CD4-positive, CD25-positive, alpha-beta regulatory T cell (primary cell): ENCODE measurements around the gene DAD1. TPM values are rescaled to one million over a fixed set of nuclear protein-coding genes. Genes with fewer than 3 reads are reported as not detected.

Experiments used
- ATAC-seq, 2 donors: fragments of 150-1000 bp; cut with Tn5 transposase; one replicate each; pipeline ENCODE4 v1.10.0; 2021; ENCODE audit warnings: low read depth in 2 of 2, moderate number of reproducible peaks in 2 of 2, moderate library complexity in 1 of 2
- DNase-seq, 3 donors: peaks; one replicate each; pipeline versions ENCODE4 v3.0.0 to v3.0.0-alpha.2; 2012 to 2022; ENCODE audit warnings: mixed read lengths in 1 of 3
- H3K27ac ChIP-seq: one replicate; pipeline ENCODE4 v1.7.0; 2013; ENCODE audit warnings: mild to moderate bottlenecking, low read length; ENCODE audit not compliant: insufficient read depth, poor library complexity, severe bottlenecking
- H3K27me3 ChIP-seq: one replicate; pipeline ENCODE4 v1.7.0; 2013; ENCODE audit warnings: low read length; ENCODE audit not compliant: control insufficient read depth, insufficient read depth
- H3K36me3 ChIP-seq: one replicate; pipeline ENCODE4 v1.7.0; 2013; ENCODE audit warnings: mild to moderate bottlenecking, low read length, moderate library complexity; ENCODE audit not compliant: control insufficient read depth, insufficient read depth
- H3K4me1 ChIP-seq: 2 replicates; pipeline ENCODE4 v1.7.0; 2013; ENCODE audit warnings: mild to moderate bottlenecking, low read length; ENCODE audit not compliant: insufficient read depth, control insufficient read depth, poor library complexity, severe bottlenecking
- H3K4me3 ChIP-seq: one replicate; pipeline ENCODE4 v1.7.0; 2013; ENCODE audit warnings: low read depth, mild to moderate bottlenecking, low read length, moderate library complexity
- H3K9me3 ChIP-seq, 2 experiments: 1 replicate in 1 of 2; 2 replicates in 1 of 2; pipeline ENCODE4 v1.7.0; 2013; ENCODE audit warnings: low read length in 2 of 2, mild to moderate bottlenecking in 1 of 2, moderate library complexity in 1 of 2; ENCODE audit not compliant: control insufficient read depth in 2 of 2
- H3K27ac Mint-ChIP-seq, 3 donors: one replicate each; pipeline ENCODE4 v1.8.0; 2020 to 2022; ENCODE audit warnings: mild to moderate bottlenecking in 3 of 3, mixed read lengths in 3 of 3, moderate library complexity in 2 of 3
- H3K27me3 Mint-ChIP-seq: one replicate; pipeline ENCODE4 v1.8.0; 2022; ENCODE audit warnings: mild to moderate bottlenecking, mixed read lengths
- H3K36me3 Mint-ChIP-seq: one replicate; pipeline ENCODE4 v1.8.0; 2020; ENCODE audit warnings: mixed read lengths
- H3K4me1 Mint-ChIP-seq, 4 donors: one replicate each; pipeline ENCODE4 v1.8.0; 2020 to 2022; ENCODE audit warnings: mixed read lengths in 4 of 4, mild to moderate bottlenecking in 1 of 4
- H3K4me3 Mint-ChIP-seq, 4 donors: one replicate each; pipeline ENCODE4 v1.8.0; 2020 to 2022; ENCODE audit warnings: mild to moderate bottlenecking in 4 of 4, mixed read lengths in 4 of 4, moderate library complexity in 3 of 4
- H3K9me3 Mint-ChIP-seq, 7 donors: one replicate each; pipeline ENCODE4 v1.8.0; 2020 to 2022; ENCODE audit warnings: mixed read lengths in 7 of 7, mild to moderate bottlenecking in 3 of 7, moderate library complexity in 2 of 7
- polyA plus RNA-seq, 4 donors: library from polyadenylated mRNA; unstranded; fragments of 300-500 nt; fragmentation: Illumina TruSeq; gene quantifications; one replicate each; pipeline ENCODE4 v1.2.3, GENCODE V29; 2021
- total RNA-seq: library from RNA; stranded (reverse); gene quantifications from one replicate; pipeline ENCODE4 v1.2.3, GENCODE V29; 2022

DAD1 gene
- total and polyA plus RNA-seq, 5 donors from 2014 or later = 81.8 to 720 (median 683) TPM

- Histone ChIP-seq H3K4me3 (no peak overlapping the region), H3K27me3 (no peaks in the 10 kb centered on the region), H3K36me3 (peaks cover 59% of the 10 kb centered on the region), H3K27ac (no peak overlapping the region), H3K4me1 (no peaks in the 10 kb centered on the region), H3K9me3 (no peaks in the 10 kb centered on the region)
- Mint-ChIP-seq H3K9me3 (peaks cover 0 to 3% (median 0%) of the 10 kb centered on the region in 7 donors), H3K27ac (peak overlapping the region in 1 of 3 donors; percentile 13), H3K4me1 (peaks cover 0 to 6% (median 0%) of the 10 kb centered on the region in 4 donors), H3K27me3 (no peaks in the 10 kb centered on the region), H3K4me3 (no peak overlapping the region), H3K36me3 (peaks cover 71% of the 10 kb centered on the region)
- ATAC-seq (no peak), DNase-seq (no peak)
These were observed 18.3 kb upstream of the DAD1 start for GRCh38 chr14:22607291-22607690.

- Histone ChIP-seq H3K27me3 (no peaks in the 10 kb centered on the region), H3K4me1 (no peaks in the 10 kb centered on the region), H3K27ac (no peak overlapping the region), H3K9me3 (no peaks in the 10 kb centered on the region), H3K4me3 (no peak overlapping the region), H3K36me3 (peaks cover 64% of the 10 kb centered on the region)
- peaks cover 0 to 8% (median 5%) of the 10 kb centered on the region in 4 donors for H3K4me1 Mint-ChIP-seq
- ATAC-seq (no peak), DNase-seq (no peak)
- H3K27ac Mint-ChIP-seq = no peak overlapping the region
- H3K27me3 Mint-ChIP-seq = no peaks in the 10 kb centered on the region
- peaks cover 0 to 3% (median 0%) of the 10 kb centered on the region in 7 donors for H3K9me3 Mint-ChIP-seq
- H3K4me3 Mint-ChIP-seq = peak overlapping the region in 1 of 4 donors; percentile 4
- peaks cover 70% of the 10 kb centered on the region for H3K36me3 Mint-ChIP-seq
These were observed 17.4 kb upstream of the DAD1 start for GRCh38 chr14:22606380-22606779.

- peaks cover 14% of the 10 kb centered on the region for H3K4me1 ChIP-seq
- H3K4me3 ChIP-seq = no peak overlapping the region
- H3K27ac ChIP-seq = no peak overlapping the region
- H3K9me3 ChIP-seq = no peaks in the 10 kb centered on the region
- no peak for ATAC-seq
- DNase-seq = no peak
- peak overlapping the region in 1 of 3 donors; percentile 60 for H3K27ac Mint-ChIP-seq
- H3K27me3 ChIP-seq = no peaks in the 10 kb centered on the region
- peaks cover 53% of the 10 kb centered on the region for H3K36me3 Mint-ChIP-seq
- no peaks in the 10 kb centered on the region for H3K27me3 Mint-ChIP-seq
- H3K9me3 Mint-ChIP-seq = peaks cover 0 to 3% (median 0%) of the 10 kb centered on the region in 7 donors
- H3K36me3 ChIP-seq = peaks cover 48% of the 10 kb centered on the region
- peak overlapping the region in 1 of 4 donors; percentile 4 for H3K4me3 Mint-ChIP-seq
- H3K4me1 Mint-ChIP-seq = peaks cover 8 to 34% (median 27%) of the 10 kb centered on the region in 4 donors
These were observed 13.8 kb upstream of the DAD1 start for GRCh38 chr14:22602862-22603261.

- no peak for DNase-seq
- Histone ChIP-seq H3K9me3 (no peaks in the 10 kb centered on the region), H3K27ac (no peak overlapping the region), H3K4me3 (no peak overlapping the region), H3K27me3 (no peaks in the 10 kb centered on the region), H3K4me1 (peaks cover 16% of the 10 kb centered on the region), H3K36me3 (peaks cover 41% of the 10 kb centered on the region)
- no peak for ATAC-seq
- Mint-ChIP-seq H3K9me3 (peaks cover 0 to 3% (median 0%) of the 10 kb centered on the region in 7 donors), H3K27ac (peak overlapping the region in 1 of 3 donors; percentile 37), H3K27me3 (no peaks in the 10 kb centered on the region), H3K4me3 (peak overlapping the region in 1 of 4 donors; percentile 4), H3K36me3 (peaks cover 48% of the 10 kb centered on the region), H3K4me1 (peaks cover 8 to 40% (median 30%) of the 10 kb centered on the region in 4 donors)
These were observed 13.0 kb upstream of the DAD1 start for GRCh38 chr14:22601996-22602395.

GRCh38 chr14:22601456-22601855 is 12.4 kb upstream of the DAD1 start:
- Histone ChIP-seq H3K36me3 (peaks cover 35% of the 10 kb centered on the region), H3K27me3 (no peaks in the 10 kb centered on the region), H3K4me3 (no peak overlapping the region), H3K27ac (no peak overlapping the region), H3K9me3 (no peaks in the 10 kb centered on the region), H3K4me1 (peaks cover 16% of the 10 kb centered on the region)
- H3K36me3 Mint-ChIP-seq = peaks cover 45% of the 10 kb centered on the region
- H3K27ac Mint-ChIP-seq = peak overlapping the region in 1 of 3 donors; percentile 20
- peaks cover 0 to 3% (median 0%) of the 10 kb centered on the region in 7 donors for H3K9me3 Mint-ChIP-seq
- DNase-seq (no peak), ATAC-seq (no peak)
- peak overlapping the region in 1 of 4 donors; percentile 4 for H3K4me3 Mint-ChIP-seq
- H3K4me1 Mint-ChIP-seq = peaks cover 8 to 40% (median 30%) of the 10 kb centered on the region in 4 donors
- peaks cover 1% of the 10 kb centered on the region for H3K27me3 Mint-ChIP-seq

- peaks cover 0 to 3% (median 0%) of the 10 kb centered on the region in 7 donors for H3K9me3 Mint-ChIP-seq
- H3K27me3 Mint-ChIP-seq = peaks cover 15% of the 10 kb centered on the region
- no peak for DNase-seq
- H3K27ac Mint-ChIP-seq = peak overlapping the region in 1 of 3 donors; percentile 8
- H3K36me3 Mint-ChIP-seq = peaks cover 33% of the 10 kb centered on the region
- Histone ChIP-seq H3K27ac (no peak overlapping the region), H3K9me3 (no peaks in the 10 kb centered on the region), H3K36me3 (peaks cover 21% of the 10 kb centered on the region), H3K4me3 (peak overlapping the region; percentile 16), H3K27me3 (peaks cover 6% of the 10 kb centered on the region), H3K4me1 (peaks cover 16% of the 10 kb centered on the region)
- peaks cover 8 to 40% (median 30%) of the 10 kb centered on the region in 4 donors for H3K4me1 Mint-ChIP-seq
- no peak for ATAC-seq
- H3K4me3 Mint-ChIP-seq = peak overlapping the region in 2 of 4 donors; percentile 98 to 99
These were observed 11.0 kb upstream of the DAD1 start for GRCh38 chr14:22600027-22600426.

GRCh38 chr14:22599349-22599748 is 10.3 kb upstream of the DAD1 start:
- Mint-ChIP-seq H3K4me1 (peaks cover 8 to 40% (median 30%) of the 10 kb centered on the region in 4 donors), H3K36me3 (peaks cover 29% of the 10 kb centered on the region), H3K9me3 (peaks cover 0 to 3% (median 0%) of the 10 kb centered on the region in 7 donors), H3K4me3 (peak overlapping the region; percentile 92 to 99 (median 96)), H3K27ac (peak overlapping the region in 2 of 3 donors; percentile 36 to 93), H3K27me3 (peaks cover 22% of the 10 kb centered on the region)
- Histone ChIP-seq H3K9me3 (no peaks in the 10 kb centered on the region), H3K36me3 (peaks cover 18% of the 10 kb centered on the region), H3K27me3 (peaks cover 10% of the 10 kb centered on the region), H3K4me1 (peaks cover 16% of the 10 kb centered on the region), H3K4me3 (peak overlapping the region; percentile 92), H3K27ac (no peak overlapping the region)
- ATAC-seq (no peak), DNase-seq (no peak)

- H3K4me3 Mint-ChIP-seq = peak overlapping the region; percentile 92 to 99 (median 96)
- Histone ChIP-seq H3K4me1 (peaks cover 16% of the 10 kb centered on the region), H3K27me3 (peaks cover 10% of the 10 kb centered on the region), H3K27ac (no peak overlapping the region), H3K4me3 (peak overlapping the region; percentile 92), H3K9me3 (no peaks in the 10 kb centered on the region), H3K36me3 (peaks cover 17% of the 10 kb centered on the region)
- peaks cover 28% of the 10 kb centered on the region for H3K36me3 Mint-ChIP-seq
- DNase-seq (peak in 2 of 3 donors; percentile 35 to 59), ATAC-seq (peak; percentile 66 to 69)
- H3K9me3 Mint-ChIP-seq = peaks cover 0 to 3% (median 0%) of the 10 kb centered on the region in 7 donors
- peak overlapping the region; percentile 82 to 93 (median 91) for H3K27ac Mint-ChIP-seq
- peaks cover 8 to 40% (median 30%) of the 10 kb centered on the region in 4 donors for H3K4me1 Mint-ChIP-seq
- peaks cover 25% of the 10 kb centered on the region for H3K27me3 Mint-ChIP-seq
These were observed 9.8 kb upstream of the DAD1 start for GRCh38 chr14:22598896-22599244.
